ENCODE results near the gene COG3. TPM values are rescaled to one million over a fixed set of nuclear protein-coding genes. Genes with fewer than 3 reads are reported as not detected.

Gene COG3
- polyA plus RNA-seq, 1 donor from 2014 or later: 90.2 TPM

DNA sequence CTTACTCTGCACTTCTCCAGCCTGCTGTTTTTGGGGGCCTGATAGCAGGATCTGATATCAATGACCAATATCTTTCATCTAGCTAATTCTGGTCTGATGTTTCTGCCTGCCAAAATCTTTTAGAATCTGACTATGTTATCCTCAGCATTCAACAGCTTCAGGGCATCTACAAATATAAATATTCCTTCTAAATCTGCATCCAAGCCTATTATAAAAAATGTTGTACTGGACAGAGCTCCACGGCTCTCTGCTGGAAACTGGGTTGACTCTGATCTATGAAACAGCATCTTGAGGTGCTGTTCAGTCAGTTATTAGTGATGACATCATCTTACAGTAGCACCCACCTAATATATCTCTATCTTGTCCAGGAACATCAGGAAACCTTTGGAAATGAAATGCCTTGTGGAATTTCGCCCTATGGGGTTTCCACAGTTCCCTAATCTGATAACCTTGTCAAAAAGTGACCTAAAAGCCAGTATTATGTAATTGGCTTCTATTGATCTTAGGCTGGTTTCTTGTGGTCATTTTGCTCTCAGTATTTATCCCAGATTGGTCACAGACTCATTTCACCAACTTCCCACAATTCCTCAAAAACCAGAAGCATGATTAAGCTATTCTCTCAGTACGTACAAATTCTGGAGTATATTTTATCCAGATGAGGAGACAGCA is 117.8 kb downstream of the COG3 start:
- Histone ChIP-seq H3K36me3 (ENCODE audit: insufficient read depth, low read length) (no peaks in the 10 kb centered on the region), H3K27me3 (ENCODE audit: insufficient read depth, low read depth, low read length) (no peaks in the 10 kb centered on the region), H3K27ac (ENCODE audit: low read length) (no peak overlapping the region), H3K9ac (ENCODE audit: low read length) (no peak overlapping the region), H3K9me3 (ENCODE audit: low read length) (no peaks in the 10 kb centered on the region), H3K79me2 (replicated peaks; ENCODE audit: insufficient read depth, low read length) (no peaks in the 10 kb centered on the region), H3K4me3 (ENCODE audit: low read length) (no peak overlapping the region), H3F3A (ENCODE audit: insufficient read depth, low read length, poor library complexity, severe bottlenecking) (no peaks in the 10 kb centered on the region), H3K9me2 (ENCODE audit: insufficient read depth, low read length) (no peaks in the 10 kb centered on the region), H4K20me1 (ENCODE audit: insufficient read depth) (no peaks in the 10 kb centered on the region), H2AFZ (ENCODE audit: low read depth, low read length) (no peak overlapping the region), H3K4me2 (ENCODE audit: low read length) (no peak overlapping the region)
- TF ChIP-seq EP300 (conservative IDR thresholded peaks at IDR 0.05; ENCODE audit: poor library complexity, severe bottlenecking) (no peak), EZH2 (IDR thresholded peaks at IDR 0.05; ENCODE audit: borderline replicate concordance, insufficient read depth, low read length, poor library complexity, severe bottlenecking) (no peak), POLR2AphosphoS5 (IDR thresholded peaks at IDR 0.05) (no peak), TAF1 (IDR thresholded peaks at IDR 0.05; ENCODE audit: low read depth) (no peak), MXI1 (conservative IDR thresholded peaks at IDR 0.05; ENCODE audit: poor library complexity, severe bottlenecking) (no peak), SMC3 (conservative IDR thresholded peaks at IDR 0.05; ENCODE audit: poor library complexity) (no peak), RAD21 (conservative IDR thresholded peaks at IDR 0.05) (no peak)
- TF ChIP-seq, protein P1, sequence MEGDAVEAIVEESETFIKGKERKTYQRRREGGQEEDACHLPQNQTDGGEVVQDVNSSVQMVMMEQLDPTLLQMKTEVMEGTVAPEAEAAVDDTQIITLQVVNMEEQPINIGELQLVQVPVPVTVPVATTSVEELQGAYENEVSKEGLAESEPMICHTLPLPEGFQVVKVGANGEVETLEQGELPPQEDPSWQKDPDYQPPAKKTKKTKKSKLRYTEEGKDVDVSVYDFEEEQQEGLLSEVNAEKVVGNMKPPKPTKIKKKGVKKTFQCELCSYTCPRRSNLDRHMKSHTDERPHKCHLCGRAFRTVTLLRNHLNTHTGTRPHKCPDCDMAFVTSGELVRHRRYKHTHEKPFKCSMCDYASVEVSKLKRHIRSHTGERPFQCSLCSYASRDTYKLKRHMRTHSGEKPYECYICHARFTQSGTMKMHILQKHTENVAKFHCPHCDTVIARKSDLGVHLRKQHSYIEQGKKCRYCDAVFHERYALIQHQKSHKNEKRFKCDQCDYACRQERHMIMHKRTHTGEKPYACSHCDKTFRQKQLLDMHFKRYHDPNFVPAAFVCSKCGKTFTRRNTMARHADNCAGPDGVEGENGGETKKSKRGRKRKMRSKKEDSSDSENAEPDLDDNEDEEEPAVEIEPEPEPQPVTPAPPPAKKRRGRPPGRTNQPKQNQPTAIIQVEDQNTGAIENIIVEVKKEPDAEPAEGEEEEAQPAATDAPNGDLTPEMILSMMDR (IDR thresholded peaks at IDR 0.05; ENCODE audit: poor library complexity, severe bottlenecking): no peak
- TF ChIP-seq, protein P2, sequence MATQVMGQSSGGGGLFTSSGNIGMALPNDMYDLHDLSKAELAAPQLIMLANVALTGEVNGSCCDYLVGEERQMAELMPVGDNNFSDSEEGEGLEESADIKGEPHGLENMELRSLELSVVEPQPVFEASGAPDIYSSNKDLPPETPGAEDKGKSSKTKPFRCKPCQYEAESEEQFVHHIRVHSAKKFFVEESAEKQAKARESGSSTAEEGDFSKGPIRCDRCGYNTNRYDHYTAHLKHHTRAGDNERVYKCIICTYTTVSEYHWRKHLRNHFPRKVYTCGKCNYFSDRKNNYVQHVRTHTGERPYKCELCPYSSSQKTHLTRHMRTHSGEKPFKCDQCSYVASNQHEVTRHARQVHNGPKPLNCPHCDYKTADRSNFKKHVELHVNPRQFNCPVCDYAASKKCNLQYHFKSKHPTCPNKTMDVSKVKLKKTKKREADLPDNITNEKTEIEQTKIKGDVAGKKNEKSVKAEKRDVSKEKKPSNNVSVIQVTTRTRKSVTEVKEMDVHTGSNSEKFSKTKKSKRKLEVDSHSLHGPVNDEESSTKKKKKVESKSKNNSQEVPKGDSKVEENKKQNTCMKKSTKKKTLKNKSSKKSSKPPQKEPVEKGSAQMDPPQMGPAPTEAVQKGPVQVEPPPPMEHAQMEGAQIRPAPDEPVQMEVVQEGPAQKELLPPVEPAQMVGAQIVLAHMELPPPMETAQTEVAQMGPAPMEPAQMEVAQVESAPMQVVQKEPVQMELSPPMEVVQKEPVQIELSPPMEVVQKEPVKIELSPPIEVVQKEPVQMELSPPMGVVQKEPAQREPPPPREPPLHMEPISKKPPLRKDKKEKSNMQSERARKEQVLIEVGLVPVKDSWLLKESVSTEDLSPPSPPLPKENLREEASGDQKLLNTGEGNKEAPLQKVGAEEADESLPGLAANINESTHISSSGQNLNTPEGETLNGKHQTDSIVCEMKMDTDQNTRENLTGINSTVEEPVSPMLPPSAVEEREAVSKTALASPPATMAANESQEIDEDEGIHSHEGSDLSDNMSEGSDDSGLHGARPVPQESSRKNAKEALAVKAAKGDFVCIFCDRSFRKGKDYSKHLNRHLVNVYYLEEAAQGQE (IDR thresholded peaks at IDR 0.05; ENCODE audit: borderline replicate concordance): no peak

DNA sequence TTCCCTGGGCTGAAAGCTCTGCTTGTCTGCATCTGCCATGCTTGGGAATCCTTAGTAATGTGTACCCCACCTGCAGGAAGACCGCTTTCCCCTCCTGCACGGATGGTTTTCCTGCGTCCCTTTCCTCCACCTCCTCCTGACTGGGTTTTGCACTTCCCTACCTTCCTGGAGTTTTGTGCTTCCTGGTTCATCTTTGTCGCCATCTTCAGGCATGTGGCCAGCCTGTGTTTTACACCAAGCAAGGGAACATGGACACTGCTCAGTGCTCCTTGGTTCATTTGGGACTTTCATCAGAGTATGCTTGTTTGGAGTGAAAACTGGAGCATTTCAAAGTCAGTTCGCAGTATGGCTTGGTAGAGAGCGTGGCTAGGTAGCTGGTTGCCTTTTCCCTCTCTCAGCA is 120.1 kb downstream of the COG3 start:
- no peaks in the 10 kb centered on the region for H4K20me1 ChIP-seq (ENCODE audit: insufficient read depth)
- no peaks in the 10 kb centered on the region for H3K36me3 ChIP-seq (ENCODE audit: insufficient read depth, low read length)
- H3K27ac ChIP-seq (ENCODE audit: low read length): no peak overlapping the region
- no peaks in the 10 kb centered on the region for H3F3A ChIP-seq (ENCODE audit: insufficient read depth, low read length, poor library complexity, severe bottlenecking)
- no peak overlapping the region for H3K9ac ChIP-seq (ENCODE audit: low read length)
- H3K4me2 ChIP-seq (ENCODE audit: low read length): no peak overlapping the region
- no peak overlapping the region for H3K4me3 ChIP-seq (ENCODE audit: low read length)
- H2AFZ ChIP-seq (ENCODE audit: low read depth, low read length): no peak overlapping the region
- H3K79me2 ChIP-seq (replicated peaks; ENCODE audit: insufficient read depth, low read length): no peaks in the 10 kb centered on the region
- H3K9me3 ChIP-seq (ENCODE audit: low read length): no peaks in the 10 kb centered on the region
- no peak for TF ChIP-seq POLR2AphosphoS5 (IDR thresholded peaks at IDR 0.05)
- TF ChIP-seq EZH2 (IDR thresholded peaks at IDR 0.05; ENCODE audit: borderline replicate concordance, insufficient read depth, low read length, poor library complexity, severe bottlenecking): no peak
- no peak for TF ChIP-seq MXI1 (conservative IDR thresholded peaks at IDR 0.05; ENCODE audit: poor library complexity, severe bottlenecking)
- TF ChIP-seq, protein P1 (IDR thresholded peaks at IDR 0.05; ENCODE audit: poor library complexity, severe bottlenecking): no peak
- no peak for TF ChIP-seq EP300 (conservative IDR thresholded peaks at IDR 0.05; ENCODE audit: poor library complexity, severe bottlenecking)
- TF ChIP-seq, protein P2 (IDR thresholded peaks at IDR 0.05; ENCODE audit: borderline replicate concordance): no peak
- H3K27me3 ChIP-seq (ENCODE audit: insufficient read depth, low read depth, low read length): no peaks in the 10 kb centered on the region
- no peaks in the 10 kb centered on the region for H3K9me2 ChIP-seq (ENCODE audit: insufficient read depth, low read length)

All from neural cell (in vitro differentiated cells).